GM23248 (cell line): ENCODE measurements around the gene AK5.

Experiments used
- EZH2 ChIP-seq: fragments of 200-600 bp; sonication (generic); IDR thresholded peaks from 2 replicates; pipeline ENCODE4 v1.6.1; 2018; ENCODE audit warnings: antibody characterized with exemption, mild to moderate bottlenecking; ENCODE audit not compliant: insufficient read depth, poor library complexity, severe bottlenecking
- EZH2phosphoT487 ChIP-seq: fragments of 200-600 bp; sonication (generic); IDR thresholded peaks from 2 replicates; pipeline ENCODE4 v1.6.1; 2018; ENCODE audit warnings: antibody characterized with exemption, moderate library complexity, mild to moderate bottlenecking, low read depth; ENCODE audit not compliant: insufficient read depth

DNA sequence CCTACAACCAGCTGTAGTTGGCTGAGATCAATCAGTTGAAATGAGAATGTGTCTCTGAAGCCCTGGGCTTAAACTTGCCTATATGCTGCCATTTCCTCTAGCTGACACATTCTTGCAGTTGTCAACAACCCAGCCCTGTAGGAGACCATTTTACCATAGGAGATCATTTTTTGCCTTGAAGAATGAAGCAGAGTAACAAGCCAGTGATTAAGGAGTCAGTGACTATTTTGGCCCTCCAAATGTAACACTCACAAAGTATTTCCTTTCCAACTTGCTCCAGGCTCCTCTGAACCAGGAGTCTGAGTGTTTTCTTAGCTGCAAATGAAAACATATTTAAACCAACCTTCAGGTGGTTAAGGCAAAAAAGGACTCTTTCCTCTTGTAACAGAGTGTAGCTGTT is 217.1 kb downstream of the AK5 start:
- no peak for TF ChIP-seq EZH2
- no peak for TF ChIP-seq EZH2phosphoT487
